Fibroblast of mammary gland (primary cell): ENCODE results near the gene B3GAT1.

Source experiments
- DNase-seq: peaks from one replicate; pipeline ENCODE4 v3.0.0-alpha.2; 2010; ENCODE audit warnings: low read depth
- H3K4me3 ChIP-seq: 2 replicates; pipeline ENCODE4 v1.5.1; 2011; ENCODE audit warnings: low read depth, mild to moderate bottlenecking, low read length, moderate library complexity; ENCODE audit not compliant: control insufficient read depth
- TF ChIP-seq, protein P1 (sequence below): conservative IDR thresholded peaks from 2 replicates; pipeline ENCODE4 v1.5.1; 2011; ENCODE audit warnings: low read depth, low read length, inconsistent platforms; ENCODE audit not compliant: control insufficient read depth, insufficient read depth

Gene B3GAT1

GRCh38 chr11:134364261-134364660, 47.8 kb downstream of the B3GAT1 start:
- no peak overlapping the region for H3K4me3 ChIP-seq
- DNase-seq = no peak
- TF ChIP-seq, protein P1, sequence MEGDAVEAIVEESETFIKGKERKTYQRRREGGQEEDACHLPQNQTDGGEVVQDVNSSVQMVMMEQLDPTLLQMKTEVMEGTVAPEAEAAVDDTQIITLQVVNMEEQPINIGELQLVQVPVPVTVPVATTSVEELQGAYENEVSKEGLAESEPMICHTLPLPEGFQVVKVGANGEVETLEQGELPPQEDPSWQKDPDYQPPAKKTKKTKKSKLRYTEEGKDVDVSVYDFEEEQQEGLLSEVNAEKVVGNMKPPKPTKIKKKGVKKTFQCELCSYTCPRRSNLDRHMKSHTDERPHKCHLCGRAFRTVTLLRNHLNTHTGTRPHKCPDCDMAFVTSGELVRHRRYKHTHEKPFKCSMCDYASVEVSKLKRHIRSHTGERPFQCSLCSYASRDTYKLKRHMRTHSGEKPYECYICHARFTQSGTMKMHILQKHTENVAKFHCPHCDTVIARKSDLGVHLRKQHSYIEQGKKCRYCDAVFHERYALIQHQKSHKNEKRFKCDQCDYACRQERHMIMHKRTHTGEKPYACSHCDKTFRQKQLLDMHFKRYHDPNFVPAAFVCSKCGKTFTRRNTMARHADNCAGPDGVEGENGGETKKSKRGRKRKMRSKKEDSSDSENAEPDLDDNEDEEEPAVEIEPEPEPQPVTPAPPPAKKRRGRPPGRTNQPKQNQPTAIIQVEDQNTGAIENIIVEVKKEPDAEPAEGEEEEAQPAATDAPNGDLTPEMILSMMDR = no peak

DNA sequence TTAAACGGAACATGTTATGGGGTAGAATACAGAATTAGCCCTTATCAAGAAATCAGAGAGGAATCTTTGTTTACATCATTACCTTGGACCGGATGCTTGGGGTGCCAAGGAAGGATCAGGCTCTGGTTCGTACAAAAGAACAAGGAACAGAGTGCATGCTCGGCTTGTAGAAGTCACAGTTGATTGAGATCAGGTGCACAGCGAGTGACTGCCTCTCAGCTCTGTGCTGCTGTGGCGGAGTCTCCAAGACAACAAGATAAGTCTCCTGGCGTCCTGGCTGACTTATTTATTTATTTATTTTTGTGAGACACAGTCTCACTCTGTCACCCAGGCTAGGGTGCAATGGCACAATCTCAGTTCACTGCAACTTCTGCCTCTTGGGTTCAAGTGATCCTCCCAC, 48.5 kb downstream of the B3GAT1 start:
- TF ChIP-seq, protein P1 = no peak
- no peak for DNase-seq
- H3K4me3 ChIP-seq = no peak overlapping the region

GRCh38 chr11:134363161-134363560, 48.9 kb downstream of the B3GAT1 start:
- DNase-seq = no peak
- H3K4me3 ChIP-seq = no peak overlapping the region
- TF ChIP-seq, protein P1 = no peak

DNA sequence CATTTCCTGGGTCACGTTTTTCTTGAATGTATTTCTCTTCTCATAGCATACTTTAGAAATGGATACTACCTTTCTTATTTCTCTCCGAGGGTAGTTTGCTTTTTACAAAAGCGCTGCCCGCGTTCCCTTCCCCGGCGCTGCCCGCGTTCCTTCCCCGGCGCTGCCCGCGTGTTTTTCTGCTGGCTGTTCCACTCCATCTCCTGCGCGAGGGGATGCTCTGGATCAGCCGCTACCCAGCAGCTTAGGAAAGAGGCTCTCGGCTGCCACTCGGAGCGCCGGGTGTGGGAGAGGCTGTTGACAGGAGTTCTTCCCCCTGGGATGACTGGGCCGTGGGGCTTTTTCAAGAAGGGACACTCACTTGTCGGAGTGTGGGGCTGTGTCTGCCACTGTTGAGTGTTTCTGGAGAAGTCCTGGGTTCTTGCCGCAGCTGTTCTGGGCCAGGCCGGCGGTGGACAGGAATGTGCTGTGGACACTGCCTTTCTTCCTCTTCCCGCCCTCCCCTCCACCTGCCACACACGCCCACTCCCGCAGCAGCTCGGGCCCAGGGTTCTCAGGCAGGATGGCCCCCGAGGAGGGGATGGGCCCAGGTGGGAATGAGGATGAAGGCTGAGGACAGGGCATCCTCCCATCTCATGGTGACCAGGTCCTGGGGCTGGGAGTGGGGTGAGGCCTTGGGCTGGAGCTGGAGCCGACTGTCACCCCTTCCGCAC, 49.7 kb downstream of the B3GAT1 start:
- TF ChIP-seq, protein P1 = no peak
- no peak for DNase-seq
- H3K4me3 ChIP-seq = no peak overlapping the region

- H3K4me3 ChIP-seq = no peak overlapping the region
- TF ChIP-seq, protein P1 = no peak
- no peak for DNase-seq
Observed at GRCh38 chr11:134361661-134362060, 50.4 kb downstream of the B3GAT1 start.

DNA sequence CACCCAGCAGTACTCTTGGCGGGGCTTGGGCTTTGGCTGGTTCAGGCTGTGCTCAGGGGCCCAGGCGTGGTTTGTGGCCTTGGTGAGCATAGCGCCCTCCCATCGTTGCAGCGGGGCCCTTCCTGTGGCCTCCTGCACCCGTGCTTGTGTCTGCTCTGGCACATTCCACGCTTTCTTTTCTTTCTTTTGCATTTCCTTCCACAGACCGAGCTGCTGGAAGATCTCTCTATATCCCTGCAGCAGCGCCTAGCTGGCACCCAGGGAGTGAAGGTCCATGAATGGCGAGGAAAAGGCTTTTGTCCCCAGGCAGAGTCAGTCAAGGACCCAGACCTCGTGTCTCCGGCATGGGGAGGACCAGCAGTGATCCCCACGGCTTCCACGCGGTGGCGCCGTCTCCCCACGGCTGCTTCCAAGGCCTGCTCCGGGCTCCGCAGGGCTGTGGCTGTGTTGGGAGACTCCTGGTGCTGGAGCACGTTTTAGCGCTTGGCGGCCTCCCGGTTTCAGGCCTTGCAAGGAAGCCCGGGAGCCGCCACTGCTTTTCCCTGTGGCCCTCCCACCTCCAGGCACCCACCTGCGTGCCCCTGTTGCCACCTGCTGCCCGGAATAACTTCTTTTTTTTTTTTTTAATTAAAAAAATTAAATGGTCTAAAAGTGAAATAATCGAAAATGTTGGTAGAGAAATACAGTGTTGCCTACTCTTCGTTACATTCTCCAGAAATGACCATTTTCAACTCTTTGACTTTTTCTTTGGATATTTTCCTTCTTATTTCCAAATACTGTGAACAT, 51.8 kb downstream of the B3GAT1 start:
- TF ChIP-seq, protein P1 = peak; percentile 70
- no peak overlapping the region for H3K4me3 ChIP-seq
- DNase-seq = peak; percentile 55
